GM18873 (cell line): ENCODE results near the gene DHX34.
"Not testable (repeated sequence)": the region's sequence is repeated elsewhere in the genome, so short reads cannot be mapped to it uniquely, and the experiment has no call there.

Experiments
- ATAC-seq: cut with Tn5 transposase; IDR thresholded peaks from one replicate; pipeline ENCODE4 v1.9.1; 2021; ENCODE audit warnings: mild to moderate bottlenecking, moderate library complexity, moderate number of reproducible peaks; ENCODE audit not compliant: unreplicated experiment, low FRiP score

DHX34 gene

GRCh38 chr19:47324502-47324901, 24.6 kb upstream of the DHX34 start:
- no peak for ATAC-seq

- no peak for ATAC-seq
Measured at GRCh38 chr19:47330466-47330869, 18.6 kb upstream of the DHX34 start.

GRCh38 chr19:47331490-47331889, 17.6 kb upstream of the DHX34 start:
- no peak for ATAC-seq

GRCh38 chr19:47331931-47332547, 17.1 kb upstream of the DHX34 start, which contains the start of gene C5AR2:
TSS of gene C5AR2 (plus strand) at chr19:47332175. CDS start at chr19:47340800, 8,625 bp downstream.
- no peak for ATAC-seq

- not testable (repeated sequence) for ATAC-seq
Measured at GRCh38 chr19:47336765-47337718, 12.1 kb upstream of the DHX34 start.

GRCh38 chr19:47339196-47339880, 9.8 kb upstream of the DHX34 start:
- ATAC-seq, result no peak

- ATAC-seq, result no peak
Measured at GRCh38 chr19:47340477-47341208, 8.5 kb upstream of the DHX34 start.

- ATAC-seq, result no peak
Measured at GRCh38 chr19:47341734-47342133, 7.4 kb upstream of the DHX34 start.

- ATAC-seq, result no peak
Measured at GRCh38 chr19:47343194-47343802, 5.8 kb upstream of the DHX34 start.

GRCh38 chr19:47344425-47344824, 4.7 kb upstream of the DHX34 start:
- no peak for ATAC-seq

GRCh38 chr19:47346024-47346423, 3.1 kb upstream of the DHX34 start:
- ATAC-seq, result not testable (repeated sequence)

GRCh38 chr19:47350630-47351029, 1.5 kb downstream of the DHX34 start:
- no peak for ATAC-seq

GRCh38 chr19:47351548-47351947, 2.4 kb downstream of the DHX34 start:
- no peak for ATAC-seq

- no peak for ATAC-seq
Measured at GRCh38 chr19:47352095-47352494, 3.0 kb downstream of the DHX34 start.

GRCh38 chr19:47353307-47353712, 4.2 kb downstream of the DHX34 start:
- ATAC-seq, result no peak

- no peak for ATAC-seq
Measured at GRCh38 chr19:47356900-47357299, 7.8 kb downstream of the DHX34 start.

GRCh38 chr19:47357788-47358680, 8.9 kb downstream of the DHX34 start:
- ATAC-seq, result no peak

- ATAC-seq, result no peak
Measured at GRCh38 chr19:47358936-47359335, 9.8 kb downstream of the DHX34 start.

- no peak for ATAC-seq
Measured at GRCh38 chr19:47362321-47362720, 13.2 kb downstream of the DHX34 start.
